Heart left ventricle (tissue), 13 donors: ENCODE data around the gene BCKDHB.

Experiments used
- CTCF ChIP-seq, 12 donors: fragments of 200-600 bp; sonication (generic) in 4 of 12; IDR thresholded peaks; one replicate each; pipeline versions ENCODE4 v1.5.0 to v1.8.0; 2018 to 2022; ENCODE audit warnings: antibody characterized with exemption in 12 of 12, mild to moderate bottlenecking in 5 of 12
- POLR2A ChIP-seq, 2 donors: fragments of 450-650 bp; IDR thresholded peaks; one replicate each; pipeline ENCODE4 v1.6.1; 2017; ENCODE audit warnings: antibody characterized with exemption in 2 of 2, mild to moderate bottlenecking in 2 of 2, moderate library complexity in 2 of 2
- donor health status: ischemic (EF 13 %, LVEDD 7.1; RV severe dilation, severe dysfunction).
- donor health status: DM: no; HTN: yes; CAD: no.
- donor health status: DM: no; HTN: no; CAD: no.
- donor health status: ischemic (EF 25% LVEDD 6.9; RV normal size, moderate dysfunction).
- donor health status: ischemic (EF 25% LVEDD 5.7; RV mildly dilated, moderate dysfunction).
- donor health status: ischemic (EF 35%, LVEDD 5.7; RV mildly dilated, moderate dysfunction).
- donor health status: nonischemic (EF 11% LVEDD 7.7; RV severe dilation, severe dysfunction).
- donor health status: DM: yes; HTN: yes; CAD: no.
- donor health status: PGD.
- donor health status: ischemic (EF 29% LVEDD 5.4; RV normal size, mild dysfunction).
- donor health status: nonischemic (EF 23%, LVEDD 6.1; RV moderate dilation, normal function).

GRCh38 chr6:80151635-80152034, 45.2 kb downstream of the BCKDHB start:
- TF ChIP-seq CTCF (IDR thresholded peaks at IDR 0.05) = no peak
- TF ChIP-seq POLR2A (IDR thresholded peaks at IDR 0.05) = no peak
